HTR-8/SVneo (cell line): ENCODE data around the gene OTOF.
A peak's percentile ranks its signal among the peaks of the same experiment; 100 is the strongest.

ENCODE experiments used
- DNase-seq: peaks from one replicate; pipeline ENCODE4 v3.0.0; 2011; ENCODE audit warnings: low spot score, mixed read lengths; ENCODE audit not compliant: insufficient read length
- FAIRE-seq: peaks from 2 replicates; lab custom pipeline; 2011; peaks lifted over from hg19 to GRCh38; lab: Jason Lieb, UNC

Gene OTOF

GRCh38 chr2:26477911-26478253 lies at the start of gene OTOF:
Gene OTOF, minus strand, starts transcription at chr2:26478124.
- FAIRE-seq (no peak), DNase-seq (peak; percentile 67)

- no peak for FAIRE-seq
- no peak for DNase-seq
Measured at GRCh38 chr2:26526589-26526988, 48.7 kb upstream of the OTOF start.

- FAIRE-seq (no peak), DNase-seq (no peak)
Measured at GRCh38 chr2:26526105-26526504, 48.2 kb upstream of the OTOF start.

- FAIRE-seq (no peak), DNase-seq (no peak)
Measured at GRCh38 chr2:26523750-26524149, 45.8 kb upstream of the OTOF start.

GRCh38 chr2:26522751-26523171 lies 44.8 kb upstream of the OTOF start:
- no peak for FAIRE-seq
- DNase-seq: no peak

GRCh38 chr2:26522325-26522724 lies 44.4 kb upstream of the OTOF start:
- no peak for FAIRE-seq
- no peak for DNase-seq

- no peak for FAIRE-seq
- no peak for DNase-seq
Measured at GRCh38 chr2:26521913-26522180, 43.9 kb upstream of the OTOF start.

GRCh38 chr2:26521054-26521912 lies 43.4 kb upstream of the OTOF start:
- DNase-seq: peak; percentile 46
- no peak for FAIRE-seq

- FAIRE-seq (no peak), DNase-seq (no peak)
Measured at GRCh38 chr2:26520148-26520449, 42.2 kb upstream of the OTOF start.

GRCh38 chr2:26519396-26520147 lies 41.6 kb upstream of the OTOF start:
- FAIRE-seq: no peak

GRCh38 chr2:26516781-26517180 lies 38.9 kb upstream of the OTOF start:
- no peak for DNase-seq
- no peak for FAIRE-seq

More at GRCh38 chr2:26519396-26520147, 41.6 kb upstream of the OTOF start:
- no peak for DNase-seq

- no peak for FAIRE-seq
- no peak for DNase-seq
Measured at GRCh38 chr2:26516246-26516645, 38.3 kb upstream of the OTOF start.

GRCh38 chr2:26515771-26516170 lies 37.8 kb upstream of the OTOF start:
- DNase-seq (no peak), FAIRE-seq (no peak)

- DNase-seq (no peak), FAIRE-seq (no peak)
Measured at GRCh38 chr2:26514045-26514444, 36.1 kb upstream of the OTOF start.

- no peak for FAIRE-seq
Measured at GRCh38 chr2:26513261-26513660, 35.3 kb upstream of the OTOF start.

GRCh38 chr2:26511466-26511865 lies 33.5 kb upstream of the OTOF start:
- DNase-seq: no peak
- no peak for FAIRE-seq

More at GRCh38 chr2:26513261-26513660, 35.3 kb upstream of the OTOF start:
- no peak for DNase-seq

GRCh38 chr2:26510344-26510973 lies 32.5 kb upstream of the OTOF start:
- no peak for FAIRE-seq
- no peak for DNase-seq

GRCh38 chr2:26509141-26509540 lies 31.2 kb upstream of the OTOF start:
- no peak for DNase-seq
- FAIRE-seq: no peak

GRCh38 chr2:26507932-26508331 lies 30.0 kb upstream of the OTOF start:
- no peak for FAIRE-seq
- DNase-seq: no peak

GRCh38 chr2:26507088-26507487 lies 29.2 kb upstream of the OTOF start:
- DNase-seq (no peak), FAIRE-seq (no peak)

GRCh38 chr2:26506279-26506678 lies 28.4 kb upstream of the OTOF start:
- no peak for FAIRE-seq
- no peak for DNase-seq
